IPS-18c (cell line): ENCODE data around the gene SLC34A3.
"Not testable (repeated sequence)": the region's sequence is repeated elsewhere in the genome, so short reads cannot be mapped to it uniquely, and the experiment has no call there.

ENCODE experiments used
- H3K4me3 ChIP-seq: 2 replicates; pipeline ENCODE4 v1.7.0; 2013; ENCODE audit warnings: low read depth, mild to moderate bottlenecking, low read length, moderate library complexity; ENCODE audit not compliant: insufficient read depth
- H3K9me3 ChIP-seq: one replicate; pipeline ENCODE4 v1.6.1; 2013; ENCODE audit warnings: mild to moderate bottlenecking, low read length, moderate library complexity; ENCODE audit not compliant: control insufficient read depth, insufficient read depth

SLC34A3 gene

GRCh38 chr9:137256362-137256761 is 25.7 kb downstream of the SLC34A3 start:
- Histone ChIP-seq H3K9me3 (no peaks in the 10 kb centered on the region), H3K4me3 (peak overlapping the region; percentile 89)

- no peak overlapping the region for H3K4me3 ChIP-seq
- H3K9me3 ChIP-seq: no peaks in the 10 kb centered on the region
Measured at GRCh38 chr9:137256856-137257255, 26.2 kb downstream of the SLC34A3 start.

GRCh38 chr9:137262173-137262908 is 31.6 kb downstream of the SLC34A3 start:
- not testable (repeated sequence) for H3K9me3 ChIP-seq, H3K4me3 ChIP-seq

- no peaks in the 10 kb centered on the region for H3K9me3 ChIP-seq
- no peak overlapping the region for H3K4me3 ChIP-seq
Measured at GRCh38 chr9:137262909-137263285, 32.2 kb downstream of the SLC34A3 start.

GRCh38 chr9:137263506-137263905 is 32.8 kb downstream of the SLC34A3 start:
- no peak overlapping the region for H3K4me3 ChIP-seq
- H3K9me3 ChIP-seq: no peaks in the 10 kb centered on the region

- Histone ChIP-seq H3K4me3 (no peak overlapping the region), H3K9me3 (no peaks in the 10 kb centered on the region)
Measured at GRCh38 chr9:137264067-137264466, 33.4 kb downstream of the SLC34A3 start.

- H3K9me3 ChIP-seq: no peaks in the 10 kb centered on the region
- no peak overlapping the region for H3K4me3 ChIP-seq
Measured at GRCh38 chr9:137265496-137266161, 34.9 kb downstream of the SLC34A3 start.

- no peak overlapping the region for H3K4me3 ChIP-seq
Measured at GRCh38 chr9:137266162-137266527, 35.4 kb downstream of the SLC34A3 start.

GRCh38 chr9:137266585-137267453 is 36.1 kb downstream of the SLC34A3 start:
- no peaks in the 10 kb centered on the region for H3K9me3 ChIP-seq
- no peak overlapping the region for H3K4me3 ChIP-seq

More at GRCh38 chr9:137266162-137266527, 35.4 kb downstream of the SLC34A3 start:
- H3K9me3 ChIP-seq: no peaks in the 10 kb centered on the region

- Histone ChIP-seq H3K4me3 (no peak overlapping the region), H3K9me3 (no peaks in the 10 kb centered on the region)
Measured at GRCh38 chr9:137267933-137268355, 37.2 kb downstream of the SLC34A3 start.

GRCh38 chr9:137268538-137269201 is 38.0 kb downstream of the SLC34A3 start:
- H3K4me3 ChIP-seq: no peak overlapping the region

GRCh38 chr9:137269231-137269772 is 38.6 kb downstream of the SLC34A3 start:
- Histone ChIP-seq H3K4me3 (no peak overlapping the region), H3K9me3 (no peaks in the 10 kb centered on the region)

More at GRCh38 chr9:137268538-137269201, 38.0 kb downstream of the SLC34A3 start:
- no peaks in the 10 kb centered on the region for H3K9me3 ChIP-seq

- no peak overlapping the region for H3K4me3 ChIP-seq
Measured at GRCh38 chr9:137270929-137271695, 40.4 kb downstream of the SLC34A3 start.

GRCh38 chr9:137271696-137272076 is 41.0 kb downstream of the SLC34A3 start:
- no peaks in the 10 kb centered on the region for H3K9me3 ChIP-seq
- H3K4me3 ChIP-seq: no peak overlapping the region

More at GRCh38 chr9:137270929-137271695, 40.4 kb downstream of the SLC34A3 start:
- no peaks in the 10 kb centered on the region for H3K9me3 ChIP-seq

- Histone ChIP-seq H3K9me3 (no peaks in the 10 kb centered on the region), H3K4me3 (no peak overlapping the region)
Measured at GRCh38 chr9:137272241-137273094, 41.8 kb downstream of the SLC34A3 start.

- Histone ChIP-seq H3K4me3 (no peak overlapping the region), H3K9me3 (no peaks in the 10 kb centered on the region)
Measured at GRCh38 chr9:137273095-137273490, 42.4 kb downstream of the SLC34A3 start.
